Activated T-helper 2 cell treated with anti-CD3 and anti-CD28 coated beads, Interferon-gamma antibody, Interleukin-2, Interleukin-4, amounts not matched to agents 10 μg/mL and 5 μg/mL and 100 μg/mL, durations not matched to agents 14 hours and 24 hours and 36 hours (primary cell): ENCODE measurements around the gene FOXA3. TPM values are rescaled to one million over a fixed set of nuclear protein-coding genes. Genes with fewer than 3 reads are reported as not detected.
"Not testable (repeated sequence)": the region's sequence is repeated elsewhere in the genome, so short reads cannot be mapped to it uniquely, and the experiment has no call there.

Source experiments
- DNase-seq: peaks from one replicate; pipeline ENCODE4 v3.0.0; 2021; ENCODE audit warnings: low spot score
- H3K27ac Mint-ChIP-seq: one replicate; pipeline ENCODE4 v1.8.0; 2021; ENCODE audit warnings: mixed read lengths
- H3K27me3 Mint-ChIP-seq: one replicate; pipeline ENCODE4 v1.8.0; 2021; ENCODE audit warnings: low read depth, mixed read lengths
- H3K36me3 Mint-ChIP-seq: one replicate; pipeline ENCODE4 v1.8.0; 2021; ENCODE audit warnings: low read depth, mixed read lengths
- H3K4me1 Mint-ChIP-seq: one replicate; pipeline ENCODE4 v1.8.0; 2021; ENCODE audit warnings: low read depth, mixed read lengths
- H3K4me3 Mint-ChIP-seq: one replicate; pipeline ENCODE4 v1.8.0; 2021; ENCODE audit warnings: low read depth, mild to moderate bottlenecking, moderate library complexity, mixed read lengths
- H3K9me3 Mint-ChIP-seq: one replicate; pipeline ENCODE4 v1.8.0; 2021; ENCODE audit warnings: mixed read lengths
- intact Hi-C: fragments of 100-400 bp; cut with micrococcal nuclease; formaldehyde crosslinking; loops from one replicate; pipeline ENCODE4 v1.15.1; 2023
- total RNA-seq: library from RNA; stranded (reverse); gene quantifications from 2 replicates; pipeline ENCODE4 v1.2.3, GENCODE V29; 2022

The FOXA3 gene
- total RNA-seq, 1 donor from 2014 or later, result 0.37 TPM

DNA sequence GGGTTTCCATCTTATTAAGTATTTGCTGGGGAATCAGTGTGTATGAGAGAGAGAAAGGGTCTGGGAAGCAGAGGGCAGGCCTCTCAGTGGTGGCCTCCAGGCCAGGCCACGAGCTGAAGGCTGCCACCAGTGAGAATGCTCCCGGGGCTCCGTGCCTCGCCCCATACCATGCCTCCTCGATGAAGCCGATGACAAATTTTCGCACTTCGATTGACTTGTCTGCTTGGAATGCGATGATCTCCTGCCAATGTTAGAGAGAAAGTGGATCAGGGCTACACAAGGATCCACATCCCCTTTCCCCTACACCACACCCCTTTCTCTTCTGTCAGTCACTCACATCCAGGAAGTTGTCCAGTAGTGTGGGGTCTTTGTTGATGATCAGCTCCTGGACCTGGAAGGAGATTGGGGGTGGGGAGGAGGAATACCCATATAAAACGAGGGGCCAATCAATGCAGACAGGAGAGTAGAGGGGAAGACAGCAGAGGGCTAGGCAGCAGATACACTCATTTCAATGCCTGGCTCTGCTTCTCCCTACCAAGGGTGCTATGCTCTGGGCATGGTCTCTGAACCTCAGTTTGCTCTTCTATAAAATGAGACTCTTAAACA is 11.9 kb upstream of the FOXA3 start:
- Mint-ChIP-seq H3K27me3 (no peaks in the 10 kb centered on the region), H3K9me3 (no peaks in the 10 kb centered on the region), H3K4me1 (no peaks in the 10 kb centered on the region), H3K36me3 (peaks cover 62% of the 10 kb centered on the region), H3K27ac (no peak overlapping the region), H3K4me3 (no peak overlapping the region)
- intact Hi-C loops, result no loop called here
- DNase-seq, result no peak

DNA sequence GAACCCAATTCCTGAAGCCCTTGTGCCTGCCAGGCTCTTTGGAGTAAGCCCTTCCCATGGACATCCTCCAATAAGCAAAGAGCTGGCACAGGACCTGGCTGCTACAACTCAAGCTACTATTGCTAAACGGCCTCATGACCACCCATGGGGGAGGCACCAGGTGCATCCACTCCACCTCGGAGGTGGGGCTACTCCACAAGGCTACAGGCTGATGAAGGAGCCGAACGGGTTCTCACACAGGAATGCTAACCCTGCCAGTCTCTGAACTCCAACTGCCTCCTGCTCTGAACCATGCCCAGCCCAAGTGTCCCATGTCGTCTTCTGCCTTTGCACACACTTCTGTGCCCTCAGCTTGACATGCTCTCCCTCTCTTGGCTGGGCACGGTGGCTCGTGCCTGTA is 11.1 kb upstream of the FOXA3 start:
- Mint-ChIP-seq H3K27me3 (no peaks in the 10 kb centered on the region), H3K36me3 (peaks cover 55% of the 10 kb centered on the region), H3K4me3 (no peak overlapping the region), H3K27ac (no peak overlapping the region), H3K9me3 (no peaks in the 10 kb centered on the region), H3K4me1 (no peaks in the 10 kb centered on the region)
- intact Hi-C loops, result no loop called here
- DNase-seq, result no peak

DNA sequence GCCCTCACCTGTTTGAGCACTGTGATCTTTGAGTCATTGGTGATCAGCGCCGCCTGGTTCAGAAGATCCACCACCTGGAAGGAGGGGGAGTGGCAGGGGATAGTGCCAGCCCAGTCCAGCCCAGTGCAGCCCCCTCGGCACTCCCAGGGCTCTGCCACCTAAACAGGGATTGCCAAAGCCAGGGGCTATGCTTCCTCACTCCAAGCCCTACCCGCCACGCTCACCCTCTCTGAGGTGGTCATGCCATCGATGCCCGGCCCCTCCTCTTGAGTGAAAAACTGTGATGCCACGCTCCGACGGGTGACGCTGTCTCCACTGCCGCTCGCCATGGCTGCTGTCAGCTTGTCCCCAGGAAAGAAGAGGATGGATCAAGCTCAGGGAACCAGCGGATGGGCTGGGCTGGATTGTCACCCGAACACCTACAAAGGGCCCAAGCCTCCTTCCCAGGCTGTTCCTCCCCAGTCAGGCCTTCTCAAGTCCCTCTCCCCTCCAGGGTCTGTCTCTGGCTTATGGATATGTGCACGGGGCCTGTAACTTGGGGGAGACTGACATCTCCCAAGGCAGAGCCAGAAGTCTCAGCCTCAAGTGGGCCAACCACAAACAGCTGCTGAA is 9.9 kb upstream of the FOXA3 start:
- Mint-ChIP-seq H3K27me3 (no peaks in the 10 kb centered on the region), H3K9me3 (no peaks in the 10 kb centered on the region), H3K27ac (no peak overlapping the region), H3K4me3 (no peak overlapping the region), H3K4me1 (peaks cover 2% of the 10 kb centered on the region), H3K36me3 (peaks cover 57% of the 10 kb centered on the region)
- DNase-seq, result no peak
- intact Hi-C loops, result no loop called here

DNA sequence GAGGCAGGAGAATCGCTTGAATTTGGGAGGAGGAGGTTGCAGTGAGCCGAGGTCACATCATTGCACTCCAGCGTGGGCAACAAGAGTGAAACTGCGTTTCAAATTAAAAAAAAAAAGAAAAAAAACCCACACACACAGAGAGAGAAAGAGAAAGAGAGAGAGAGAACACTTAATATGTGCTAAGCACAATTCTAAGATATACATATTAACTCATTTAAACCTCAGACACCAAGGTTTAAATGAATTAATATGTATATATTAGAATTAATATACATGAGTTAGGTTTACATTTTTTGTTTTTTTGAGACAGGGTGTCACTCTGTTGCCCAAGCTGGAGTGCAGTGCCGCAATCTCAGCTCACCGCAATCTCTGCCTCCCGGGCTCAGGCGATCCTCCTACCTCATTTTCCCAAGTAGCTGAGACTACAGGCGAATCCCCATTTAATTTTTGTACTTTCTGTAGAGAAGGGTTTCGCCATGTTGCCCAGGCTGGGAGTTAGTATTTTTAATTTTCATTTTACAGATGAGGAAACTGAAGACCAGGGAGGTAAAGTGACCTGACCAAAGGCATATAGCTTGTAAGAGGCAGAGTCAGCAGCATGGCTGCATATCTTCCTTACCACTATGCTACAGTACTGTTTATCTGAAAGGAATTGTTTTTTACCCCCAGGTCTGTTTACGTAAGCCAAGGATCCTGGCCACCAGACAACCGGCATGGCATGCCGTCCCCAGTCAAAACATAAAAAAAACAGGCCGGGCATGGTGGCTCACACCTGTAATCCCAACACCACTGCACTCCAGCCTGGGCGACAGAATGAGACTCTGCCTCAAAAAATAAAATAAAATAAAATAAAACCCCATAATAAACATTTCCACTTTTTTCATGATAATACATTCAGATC is 3.5 kb upstream of the FOXA3 start:
- Mint-ChIP-seq H3K27me3 (peaks cover 20% of the 10 kb centered on the region), H3K4me3 (peak overlapping the region; percentile 30), H3K27ac (no peak overlapping the region), H3K9me3 (no peaks in the 10 kb centered on the region), H3K36me3 (peaks cover 30% of the 10 kb centered on the region), H3K4me1 (peaks cover 23% of the 10 kb centered on the region)
- intact Hi-C loops, result loop anchor here (5.0 kb wide), 1 partner anchor 128 kb away; the partner anchor contains the start of genes FBXO46 and MEIOSIN
- DNase-seq, result no peak

DNA sequence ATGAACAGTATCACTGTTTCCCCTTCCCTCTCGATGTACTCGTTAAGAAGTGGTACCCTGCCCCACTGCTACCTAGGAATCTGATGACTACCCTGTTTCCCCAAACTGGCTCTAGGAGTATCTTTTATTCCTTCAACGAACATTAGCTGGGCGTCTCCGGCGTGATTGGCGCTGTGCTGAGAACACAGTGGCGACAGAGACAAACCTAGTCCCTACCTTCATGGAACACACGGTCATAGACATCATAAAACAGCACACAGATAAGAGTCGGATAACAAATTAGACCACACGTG is 1.9 kb upstream of the FOXA3 start:
- Mint-ChIP-seq H3K27ac (peak overlapping the region; percentile 98), H3K27me3 (peaks cover 25% of the 10 kb centered on the region), H3K36me3 (peaks cover 26% of the 10 kb centered on the region), H3K4me1 (peaks cover 23% of the 10 kb centered on the region), H3K4me3 (peak overlapping the region; percentile 90), H3K9me3 (no peaks in the 10 kb centered on the region)
- intact Hi-C loops, result loop anchor here (5.0 kb wide), 1 partner anchor 130 kb away; the partner anchor contains the start of genes FBXO46 and MEIOSIN
- no peak for DNase-seq

DNA sequence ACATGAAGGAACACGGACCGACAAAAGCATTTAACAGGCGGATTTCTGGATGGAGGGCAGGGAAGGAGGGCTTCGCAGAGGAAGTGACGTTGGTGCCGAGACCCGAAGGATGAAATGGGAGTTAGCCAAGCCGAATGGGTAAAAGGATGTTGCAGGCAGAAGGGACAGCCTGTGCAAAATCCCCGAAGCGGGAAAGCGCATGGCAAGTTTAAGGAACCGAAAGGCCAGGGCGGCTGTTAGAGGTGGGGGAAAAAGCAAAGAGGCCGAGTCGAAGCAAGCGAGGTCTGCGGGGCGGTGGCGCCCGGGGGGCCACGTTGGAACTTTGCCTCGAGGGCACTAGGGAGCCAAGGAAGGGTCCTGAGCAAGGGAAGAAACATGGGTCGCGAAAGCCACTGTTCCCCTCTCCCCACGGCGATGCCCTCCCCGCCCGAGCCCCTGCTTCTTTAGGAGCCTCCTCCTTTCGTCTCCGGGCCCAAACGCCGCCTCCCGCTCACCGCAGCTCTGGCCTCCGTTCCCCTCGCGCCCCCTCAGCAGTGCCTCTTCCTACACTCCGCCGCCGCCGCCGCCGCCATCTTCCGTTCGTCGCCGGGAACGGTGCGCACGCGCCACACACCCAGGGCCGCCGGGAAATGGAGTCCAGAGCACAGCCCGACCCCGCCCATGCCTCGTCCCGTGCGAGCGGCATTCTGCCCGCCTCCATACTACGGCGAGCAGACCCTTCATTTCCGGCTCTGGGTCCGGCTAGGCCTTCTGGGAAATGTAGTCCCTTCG is 1.4 kb upstream of the FOXA3 start, which contains the start of gene SYMPK:
Gene SYMPK, minus strand, starts transcription at position 584 of the 771 bp plus-strand sequence. CDS start 8,652 bp downstream, outside the sequence.
- DNase-seq, result peak; percentile 99
- peak within 1 kb of the TSS; percentile 90 for H3K4me3 Mint-ChIP-seq
- H3K4me1 Mint-ChIP-seq, result peaks cover 23% of the 10 kb centered on the region
- intact Hi-C loops, result loop anchor here (1.0 to 5.0 kb wide), 5 partner anchors 24 to 170 kb away; partner anchors contain the start of genes FBXO46, IRF2BP1, MEIOSIN and MYPOP
- peaks cover 28% of the 10 kb centered on the region for H3K27me3 Mint-ChIP-seq
- H3K36me3 Mint-ChIP-seq, result peaks cover 26% of the 10 kb centered on the region
- peak within 1 kb of the TSS; percentile 98 for H3K27ac Mint-ChIP-seq
- no peaks in the 10 kb centered on the region for H3K9me3 Mint-ChIP-seq

DNA sequence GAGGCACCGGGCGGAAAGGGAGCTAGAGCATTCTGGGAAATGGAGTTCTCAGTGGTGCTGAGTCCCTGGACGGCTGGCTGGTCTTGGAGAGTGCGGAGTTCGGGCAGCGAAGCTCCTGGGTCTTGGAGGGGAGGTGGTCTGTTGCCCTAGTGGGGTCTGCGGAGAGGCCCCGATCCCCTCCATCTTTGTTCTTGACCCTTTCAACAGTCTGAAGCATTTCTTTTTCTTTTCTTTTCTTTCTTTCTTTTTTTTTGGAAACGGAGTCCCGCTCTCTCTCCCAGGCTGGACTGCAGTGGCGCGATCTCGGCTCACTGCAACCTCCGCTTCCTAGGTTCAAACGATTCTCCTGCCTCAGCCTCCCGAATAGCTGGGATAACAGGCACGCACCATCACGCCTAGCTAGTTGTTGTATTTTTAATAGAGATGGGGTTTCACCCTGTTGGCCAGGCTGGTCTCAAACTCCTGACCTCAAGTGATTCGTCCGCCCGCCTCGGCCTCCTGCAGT is 739 bp upstream of the FOXA3 start:
- intact Hi-C loops, result loop anchor here (1.0 to 5.0 kb wide), 5 partner anchors 23 to 171 kb away; partner anchors contain the start of genes FBXO46, IRF2BP1, MEIOSIN and MYPOP
- Mint-ChIP-seq H3K36me3 (peaks cover 21% of the 10 kb centered on the region), H3K27me3 (peaks cover 29% of the 10 kb centered on the region), H3K27ac (peak overlapping the region; percentile 98), H3K4me1 (peaks cover 20% of the 10 kb centered on the region), H3K4me3 (peak overlapping the region; percentile 90), H3K9me3 (no peaks in the 10 kb centered on the region)
- DNase-seq, result no peak

DNA sequence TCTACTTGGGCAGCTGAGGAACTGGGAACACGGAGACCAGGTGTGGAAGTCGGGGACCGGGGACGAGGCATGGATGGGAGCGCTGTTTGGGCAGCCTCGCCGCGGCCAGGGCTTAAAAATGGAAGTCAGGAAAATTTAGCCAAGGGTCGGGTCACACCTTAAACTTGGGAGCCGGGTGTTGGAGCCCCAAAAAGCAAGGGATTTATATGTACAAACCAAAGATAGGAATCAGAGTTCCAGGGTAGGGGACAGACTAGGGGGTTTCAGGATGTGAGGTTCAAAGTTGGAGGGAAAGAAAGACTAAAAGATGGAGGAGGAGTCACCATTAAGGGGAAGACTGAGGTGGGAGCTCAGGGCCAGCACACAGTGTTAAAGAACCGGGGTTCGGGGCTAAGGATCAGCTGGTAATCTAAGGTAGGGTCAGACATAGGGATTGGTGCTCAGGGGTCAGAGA is 530 bp downstream of the FOXA3 start:
- DNase-seq, result no peak
- peaks cover 20% of the 10 kb centered on the region for H3K4me1 Mint-ChIP-seq
- H3K27ac Mint-ChIP-seq, result no peak overlapping the region
- peaks cover 9% of the 10 kb centered on the region for H3K36me3 Mint-ChIP-seq
- intact Hi-C loops, result loop anchor here (1.0 to 5.0 kb wide), 2 partner anchors 131 to 132 kb away; partner anchors contain the start of genes CCDC61, FBXO46 and MEIOSIN
- no peaks in the 10 kb centered on the region for H3K9me3 Mint-ChIP-seq
- peaks cover 29% of the 10 kb centered on the region for H3K27me3 Mint-ChIP-seq
- H3K4me3 Mint-ChIP-seq, result peak overlapping the region; percentile 64

DNA sequence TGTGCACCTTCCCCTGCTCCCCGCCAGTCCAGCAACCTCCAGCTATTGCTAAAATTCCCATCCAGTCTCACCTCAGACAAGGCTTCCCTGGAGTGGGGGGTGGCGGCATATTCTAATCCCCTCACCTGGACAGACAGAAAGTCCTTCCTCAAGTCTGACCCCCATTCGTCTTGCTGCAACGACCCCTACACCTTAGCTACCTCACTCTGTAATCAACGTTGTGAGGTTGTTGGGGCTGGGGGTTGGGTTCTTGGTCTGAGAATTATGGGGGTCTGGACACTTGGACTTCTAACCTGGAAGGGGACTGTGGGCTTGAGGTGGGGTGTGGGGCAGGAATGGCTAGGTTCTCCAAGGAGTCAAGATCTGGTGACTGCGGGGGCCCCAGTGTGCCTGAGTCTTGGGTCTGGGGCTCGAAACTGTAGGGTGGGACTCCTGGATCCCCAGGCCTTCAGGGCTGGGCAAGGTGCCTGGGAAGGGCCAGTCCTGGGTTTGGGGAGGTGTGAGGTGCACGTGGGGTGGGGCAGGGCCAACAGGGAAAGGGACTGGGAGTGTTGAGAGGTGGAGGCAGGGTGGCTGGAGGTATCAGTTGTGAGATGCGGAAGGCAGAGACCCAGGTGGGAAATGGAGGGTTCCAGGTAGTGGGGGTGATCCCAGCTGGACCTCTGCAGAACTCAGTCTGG is 1.3 kb downstream of the FOXA3 start:
- H3K4me3 Mint-ChIP-seq, result no peak overlapping the region
- peaks cover 5% of the 10 kb centered on the region for H3K36me3 Mint-ChIP-seq
- DNase-seq, result no peak
- intact Hi-C loops, result no loop called here
- H3K4me1 Mint-ChIP-seq, result peaks cover 20% of the 10 kb centered on the region
- no peaks in the 10 kb centered on the region for H3K9me3 Mint-ChIP-seq
- peaks cover 29% of the 10 kb centered on the region for H3K27me3 Mint-ChIP-seq
- H3K27ac Mint-ChIP-seq, result no peak overlapping the region

DNA sequence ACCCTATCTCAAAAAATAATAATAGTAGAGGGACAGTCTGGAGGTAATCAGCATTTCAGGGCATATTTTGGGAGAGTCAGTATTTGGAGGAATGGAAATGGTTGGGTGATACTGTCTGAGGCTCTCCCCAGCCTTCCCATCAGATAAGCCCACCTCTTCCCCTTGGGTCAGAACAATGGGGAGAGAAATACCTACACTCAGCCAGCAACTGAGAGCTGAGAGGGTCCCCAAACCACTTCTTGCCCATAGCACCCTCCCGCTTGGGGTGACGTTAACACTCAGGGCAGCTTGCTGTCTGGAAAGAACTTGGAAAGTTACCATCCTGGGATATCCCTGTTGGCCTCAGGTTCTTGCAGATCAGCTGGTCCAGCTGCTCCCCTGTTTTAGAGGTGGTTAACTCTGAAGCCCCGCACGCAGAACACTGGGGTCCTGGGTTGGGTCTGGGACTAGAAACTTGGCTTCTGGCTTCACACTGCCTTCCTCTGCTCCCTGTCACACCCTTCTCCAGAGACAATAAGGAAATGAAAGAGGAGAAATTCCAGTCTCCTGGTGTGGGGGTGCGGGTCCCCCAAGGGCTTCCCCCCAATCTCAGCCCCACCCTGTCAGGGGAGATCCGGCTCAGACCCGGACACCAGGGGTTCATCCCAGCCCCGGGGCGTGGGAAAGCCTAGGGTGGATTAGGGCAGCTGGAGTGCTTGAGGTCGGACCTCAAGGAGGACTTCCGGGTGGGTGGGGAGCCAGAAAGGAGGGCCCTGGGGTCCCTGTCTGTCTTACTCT is 2.5 kb downstream of the FOXA3 start:
- Mint-ChIP-seq H3K4me3 (no peak overlapping the region), H3K9me3 (no peaks in the 10 kb centered on the region), H3K27me3 (peaks cover 29% of the 10 kb centered on the region), H3K36me3 (peaks cover 5% of the 10 kb centered on the region), H3K4me1 (peaks cover 18% of the 10 kb centered on the region), H3K27ac (no peak overlapping the region)
- DNase-seq, result no peak
- intact Hi-C loops, result no loop called here

DNA sequence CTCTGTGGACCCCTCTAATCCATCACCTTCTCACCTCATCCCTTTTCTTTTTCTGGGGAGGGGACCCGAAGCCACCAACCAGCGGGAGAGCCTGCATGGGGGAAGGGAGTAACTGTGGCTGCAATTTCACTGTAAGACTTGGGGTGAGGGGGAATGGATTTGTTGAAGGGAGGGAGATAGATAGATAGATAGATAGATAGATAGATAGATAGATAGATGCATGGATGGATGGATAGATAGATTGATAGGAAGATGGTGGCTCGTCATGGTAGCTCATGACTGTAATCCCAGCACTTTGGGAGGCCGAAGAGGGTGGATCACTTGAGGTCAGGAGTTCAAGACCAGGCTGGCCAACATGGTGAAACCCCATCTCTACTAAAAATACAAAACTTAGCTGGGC is 3.1 kb downstream of the FOXA3 start:
- H3K27me3 Mint-ChIP-seq, result peaks cover 29% of the 10 kb centered on the region
- DNase-seq, H3K27ac Mint-ChIP-seq, H3K36me3 Mint-ChIP-seq, H3K4me3 Mint-ChIP-seq, intact Hi-C loops, H3K9me3 Mint-ChIP-seq: not testable (repeated sequence)
- H3K4me1 Mint-ChIP-seq, result peaks cover 13% of the 10 kb centered on the region
